HepG2 (cell line): ENCODE results near the gene KRTAP10-2.

Experiments used
- CHCHD3 ChIP-seq: sonication (generic); formaldehyde crosslinking; IDR thresholded peaks from 2 replicates; pipeline ENCODE4 v1.8.0; 2022; ENCODE audit warnings: mild to moderate bottlenecking, missing genetic modification reagents, moderate library complexity
- NR2F2 ChIP-seq: IDR thresholded peaks from 2 replicates; pipeline ENCODE4 v1.6.1; 2012; ENCODE audit warnings: low read depth, inconsistent platforms, borderline replicate concordance
- NR2F6 ChIP-seq, 2 experiments: IDR thresholded peaks; 2 replicates each; pipeline ENCODE4 v1.6.1; 2016; ENCODE audit warnings: antibody characterized with exemption in 1 of 2, mild to moderate bottlenecking in 1 of 2
- POLR2A ChIP-seq, 2 experiments: IDR thresholded peaks; 2 replicates each; pipeline ENCODE4 v1.6.1; 2011; ENCODE audit warnings: low read depth in 2 of 2, low read length in 2 of 2, mild to moderate bottlenecking in 1 of 2, moderate library complexity in 1 of 2; ENCODE audit not compliant: insufficient read depth in 1 of 2
- SIN3A ChIP-seq: IDR thresholded peaks from 2 replicates; pipeline ENCODE4 v1.6.1; 2011; ENCODE audit warnings: low read depth, mild to moderate bottlenecking, control low read depth, low read length, borderline replicate concordance
- TAF1 ChIP-seq: sonication (generic); formaldehyde crosslinking; IDR thresholded peaks from 2 replicates; pipeline ENCODE4 v1.4.0; 2020; ENCODE audit warnings: missing genetic modification reagents
- ZBTB1 ChIP-seq: sonication (generic); formaldehyde crosslinking; IDR thresholded peaks from 2 replicates; pipeline ENCODE4 v1.4.0; 2020; ENCODE audit warnings: missing genetic modification reagents, borderline replicate concordance
- ZFP37 ChIP-seq: sonication (generic); formaldehyde crosslinking; IDR thresholded peaks from 2 replicates; pipeline ENCODE4 v1.4.0; 2020; ENCODE audit warnings: missing genetic modification reagents, borderline replicate concordance
- ZNF292 ChIP-seq: sonication (generic); formaldehyde crosslinking; IDR thresholded peaks from 2 replicates; pipeline ENCODE4 v1.8.1; 2022; ENCODE audit warnings: mild to moderate bottlenecking, low read depth, missing genetic modification reagents, borderline replicate concordance
- ZNF34 ChIP-seq: sonication (generic); formaldehyde crosslinking; IDR thresholded peaks from 2 replicates; pipeline ENCODE4 v1.4.0; 2020; ENCODE audit warnings: mild to moderate bottlenecking, missing genetic modification reagents, borderline replicate concordance
- ZSCAN30 ChIP-seq: sonication (generic); formaldehyde crosslinking; IDR thresholded peaks from 2 replicates; pipeline ENCODE4 v1.5.0; 2020; ENCODE audit warnings: mild to moderate bottlenecking, missing genetic modification reagents
- TF ChIP-seq, protein P1 (sequence below): IDR thresholded peaks from 2 replicates; pipeline ENCODE4 v1.6.1; 2012; ENCODE audit warnings: low read length, improper control_type of control experiment
- TF ChIP-seq, protein P2 (sequence below): sonication (generic); formaldehyde crosslinking; IDR thresholded peaks from 2 replicates; pipeline ENCODE4 v1.5.0; 2020; ENCODE audit warnings: mild to moderate bottlenecking, missing genetic modification reagents, moderate library complexity
- TF ChIP-seq, protein P3 (sequence below): sonication (generic); formaldehyde crosslinking; IDR thresholded peaks from 2 replicates; pipeline ENCODE4 v1.4.0; 2020; ENCODE audit warnings: low read depth, mild to moderate bottlenecking, missing genetic modification reagents

DNA sequence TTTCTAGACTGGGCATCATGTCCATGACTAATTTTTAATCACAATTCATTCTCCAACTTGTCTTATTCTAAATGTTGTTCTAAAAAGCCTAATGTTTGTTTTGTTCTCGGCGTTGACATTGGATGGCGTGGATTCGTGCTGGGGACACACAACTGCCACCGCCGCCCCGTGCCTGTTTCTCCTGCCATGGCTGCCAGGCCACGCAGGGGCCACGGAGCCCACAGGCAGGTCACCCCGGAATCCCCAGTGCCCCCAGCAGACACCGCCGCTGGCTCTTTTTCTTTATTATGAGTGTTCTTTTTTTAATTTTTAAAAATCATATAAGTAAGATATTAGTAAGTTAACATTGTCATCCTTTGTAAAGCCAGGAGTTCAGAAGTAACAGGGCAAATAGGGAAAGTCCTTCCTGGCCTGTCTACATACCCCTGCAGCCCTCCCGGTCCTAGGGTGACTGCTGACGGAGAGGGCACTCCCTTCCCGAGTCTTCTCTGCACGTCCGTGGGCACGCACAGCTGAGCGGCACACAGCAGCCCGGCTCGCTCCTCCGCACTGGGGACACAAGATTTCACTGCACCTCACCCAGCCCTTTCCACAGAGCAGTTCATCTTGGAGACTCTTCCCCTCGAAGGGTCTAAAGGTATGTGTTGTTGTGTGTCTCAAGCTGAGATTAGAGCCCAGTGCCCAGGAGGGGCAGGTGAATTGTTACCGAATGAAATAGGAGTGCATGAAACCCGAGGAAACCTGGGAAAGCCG, 43.5 kb downstream of the KRTAP10-2 start:
- TF ChIP-seq ZNF292 (CRISPR knock-in tag) (no peak), TAF1 (no peak), ZNF34 (CRISPR knock-in tag) (no peak), NR2F6 (IDR thresholded peaks at IDR 0.05) (no peak), NR2F6 (CRISPR knock-in tag; IDR thresholded peaks at IDR 0.05) (no peak), ZBTB1 (CRISPR knock-in tag) (no peak), NR2F2 (no peak), CHCHD3 (CRISPR knock-in tag) (no peak), SIN3A (no peak), POLR2A (IDR thresholded peaks at IDR 0.05; ENCODE audit: insufficient read depth in 1 of 2, low read depth in 2 of 2, low read length in 2 of 2) (no peak), ZSCAN30 (CRISPR knock-in tag) (no peak), ZFP37 (CRISPR knock-in tag) (no peak)
- TF ChIP-seq, protein P1, sequence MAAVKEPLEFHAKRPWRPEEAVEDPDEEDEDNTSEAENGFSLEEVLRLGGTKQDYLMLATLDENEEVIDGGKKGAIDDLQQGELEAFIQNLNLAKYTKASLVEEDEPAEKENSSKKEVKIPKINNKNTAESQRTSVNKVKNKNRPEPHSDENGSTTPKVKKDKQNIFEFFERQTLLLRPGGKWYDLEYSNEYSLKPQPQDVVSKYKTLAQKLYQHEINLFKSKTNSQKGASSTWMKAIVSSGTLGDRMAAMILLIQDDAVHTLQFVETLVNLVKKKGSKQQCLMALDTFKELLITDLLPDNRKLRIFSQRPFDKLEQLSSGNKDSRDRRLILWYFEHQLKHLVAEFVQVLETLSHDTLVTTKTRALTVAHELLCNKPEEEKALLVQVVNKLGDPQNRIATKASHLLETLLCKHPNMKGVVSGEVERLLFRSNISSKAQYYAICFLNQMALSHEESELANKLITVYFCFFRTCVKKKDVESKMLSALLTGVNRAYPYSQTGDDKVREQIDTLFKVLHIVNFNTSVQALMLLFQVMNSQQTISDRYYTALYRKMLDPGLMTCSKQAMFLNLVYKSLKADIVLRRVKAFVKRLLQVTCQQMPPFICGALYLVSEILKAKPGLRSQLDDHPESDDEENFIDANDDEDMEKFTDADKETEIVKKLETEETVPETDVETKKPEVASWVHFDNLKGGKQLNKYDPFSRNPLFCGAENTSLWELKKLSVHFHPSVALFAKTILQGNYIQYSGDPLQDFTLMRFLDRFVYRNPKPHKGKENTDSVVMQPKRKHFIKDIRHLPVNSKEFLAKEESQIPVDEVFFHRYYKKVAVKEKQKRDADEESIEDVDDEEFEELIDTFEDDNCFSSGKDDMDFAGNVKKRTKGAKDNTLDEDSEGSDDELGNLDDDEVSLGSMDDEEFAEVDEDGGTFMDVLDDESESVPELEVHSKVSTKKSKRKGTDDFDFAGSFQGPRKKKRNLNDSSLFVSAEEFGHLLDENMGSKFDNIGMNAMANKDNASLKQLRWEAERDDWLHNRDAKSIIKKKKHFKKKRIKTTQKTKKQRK, result no peak
- TF ChIP-seq, protein P2, sequence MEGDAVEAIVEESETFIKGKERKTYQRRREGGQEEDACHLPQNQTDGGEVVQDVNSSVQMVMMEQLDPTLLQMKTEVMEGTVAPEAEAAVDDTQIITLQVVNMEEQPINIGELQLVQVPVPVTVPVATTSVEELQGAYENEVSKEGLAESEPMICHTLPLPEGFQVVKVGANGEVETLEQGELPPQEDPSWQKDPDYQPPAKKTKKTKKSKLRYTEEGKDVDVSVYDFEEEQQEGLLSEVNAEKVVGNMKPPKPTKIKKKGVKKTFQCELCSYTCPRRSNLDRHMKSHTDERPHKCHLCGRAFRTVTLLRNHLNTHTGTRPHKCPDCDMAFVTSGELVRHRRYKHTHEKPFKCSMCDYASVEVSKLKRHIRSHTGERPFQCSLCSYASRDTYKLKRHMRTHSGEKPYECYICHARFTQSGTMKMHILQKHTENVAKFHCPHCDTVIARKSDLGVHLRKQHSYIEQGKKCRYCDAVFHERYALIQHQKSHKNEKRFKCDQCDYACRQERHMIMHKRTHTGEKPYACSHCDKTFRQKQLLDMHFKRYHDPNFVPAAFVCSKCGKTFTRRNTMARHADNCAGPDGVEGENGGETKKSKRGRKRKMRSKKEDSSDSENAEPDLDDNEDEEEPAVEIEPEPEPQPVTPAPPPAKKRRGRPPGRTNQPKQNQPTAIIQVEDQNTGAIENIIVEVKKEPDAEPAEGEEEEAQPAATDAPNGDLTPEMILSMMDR (CRISPR knock-in tag), result no peak
- TF ChIP-seq, protein P3, sequence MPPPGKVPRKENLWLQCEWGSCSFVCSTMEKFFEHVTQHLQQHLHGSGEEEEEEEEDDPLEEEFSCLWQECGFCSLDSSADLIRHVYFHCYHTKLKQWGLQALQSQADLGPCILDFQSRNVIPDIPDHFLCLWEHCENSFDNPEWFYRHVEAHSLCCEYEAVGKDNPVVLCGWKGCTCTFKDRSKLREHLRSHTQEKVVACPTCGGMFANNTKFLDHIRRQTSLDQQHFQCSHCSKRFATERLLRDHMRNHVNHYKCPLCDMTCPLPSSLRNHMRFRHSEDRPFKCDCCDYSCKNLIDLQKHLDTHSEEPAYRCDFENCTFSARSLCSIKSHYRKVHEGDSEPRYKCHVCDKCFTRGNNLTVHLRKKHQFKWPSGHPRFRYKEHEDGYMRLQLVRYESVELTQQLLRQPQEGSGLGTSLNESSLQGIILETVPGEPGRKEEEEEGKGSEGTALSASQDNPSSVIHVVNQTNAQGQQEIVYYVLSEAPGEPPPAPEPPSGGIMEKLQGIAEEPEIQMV (CRISPR knock-in tag), result no peak
